Neuron (in vitro differentiated cells): ENCODE data around the gene PCDHA10.
A peak's percentile ranks its signal among the peaks of the same experiment; 100 is the strongest.
"Not testable (repeated sequence)": the region's sequence is repeated elsewhere in the genome, so short reads cannot be mapped to it uniquely, and the experiment has no call there.

Source experiments
- H2AFZ ChIP-seq: one replicate; pipeline ENCODE4 v1.6.1; 2013; ENCODE audit warnings: low read depth, mild to moderate bottlenecking, inconsistent platforms, low read length, moderate library complexity
- H3K27me3 ChIP-seq: one replicate; pipeline ENCODE4 v1.6.1; 2013; ENCODE audit warnings: low read length; ENCODE audit not compliant: insufficient read depth
- H3K36me3 ChIP-seq: one replicate; pipeline ENCODE4 v1.6.1; 2013; ENCODE audit warnings: low read length; ENCODE audit not compliant: insufficient read depth
- H3K4me1 ChIP-seq: one replicate; pipeline ENCODE4 v1.6.1; 2013; ENCODE audit warnings: low read length; ENCODE audit not compliant: insufficient read depth
- H3K4me3 ChIP-seq: 2 replicates; pipeline ENCODE4 v1.5.1; 2013; ENCODE audit warnings: mild to moderate bottlenecking, low read length, moderate library complexity
- H3K9me3 ChIP-seq: one replicate; pipeline ENCODE4 v1.6.1; 2013; ENCODE audit warnings: low read length

PCDHA10 gene

DNA sequence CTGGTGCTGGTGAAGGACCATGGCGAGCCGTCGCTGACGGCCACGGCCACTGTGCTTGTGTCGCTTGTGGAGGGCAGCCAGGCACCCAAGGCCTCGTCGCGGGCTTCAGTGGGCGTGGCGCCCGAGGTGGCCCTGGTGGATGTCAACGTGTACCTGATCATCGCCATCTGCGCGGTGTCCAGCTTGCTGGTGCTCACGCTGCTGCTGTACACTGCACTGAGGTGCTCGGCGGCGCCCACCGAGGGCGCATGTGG, 2.2 kb downstream of the PCDHA10 start:
- Histone ChIP-seq H3K27me3 (no peaks in the 10 kb centered on the region), H3K36me3 (peaks cover 43% of the 10 kb centered on the region), H3K4me1 (no peaks in the 10 kb centered on the region), H3K9me3 (peaks cover 51% of the 10 kb centered on the region), H3K4me3 (no peak overlapping the region), H2AFZ (no peak overlapping the region)

DNA sequence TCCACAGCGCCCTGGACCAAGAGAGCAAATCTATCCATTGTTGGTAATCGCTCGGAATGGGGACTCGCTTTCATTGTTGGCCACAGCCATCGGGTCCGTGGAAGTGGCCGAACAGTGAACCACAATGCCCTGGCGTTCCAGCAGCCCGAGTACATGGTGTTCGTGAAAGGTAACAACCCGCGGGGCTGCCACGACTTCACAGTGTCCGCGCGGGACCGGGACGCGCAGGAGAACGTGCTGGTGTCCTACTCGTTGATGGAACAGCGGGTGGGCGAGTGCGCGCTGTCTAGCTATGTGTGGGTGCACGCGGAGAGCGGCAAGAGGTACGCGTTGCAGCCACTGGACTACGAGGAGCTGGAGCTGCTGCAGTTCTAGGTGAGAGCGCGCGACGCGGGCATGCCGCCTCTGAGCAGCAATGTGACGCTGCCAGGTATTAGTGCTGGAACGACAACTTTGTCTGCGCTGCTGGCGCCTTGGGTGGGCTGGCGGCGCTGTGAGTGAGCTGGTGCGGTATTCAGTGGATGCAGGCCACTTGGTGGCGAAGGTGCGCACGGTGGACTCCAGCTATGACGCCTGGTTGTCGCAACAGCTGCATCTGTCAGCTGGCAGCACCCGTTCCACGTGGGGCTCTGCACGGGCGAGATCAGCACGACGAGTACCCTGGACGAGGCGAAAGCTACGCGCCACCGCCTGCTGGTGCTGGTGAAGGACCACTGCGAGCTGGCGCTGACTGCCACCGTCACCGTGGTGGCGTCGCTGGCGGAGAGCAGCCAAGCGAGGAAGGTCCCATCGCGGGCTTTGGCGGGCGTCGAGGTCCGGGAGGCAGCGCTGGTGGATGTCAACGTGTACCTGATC, 7.0 kb downstream of the PCDHA10 start:
- Histone ChIP-seq H3K9me3 (peaks cover 37% of the 10 kb centered on the region), H3K4me3 (no peak overlapping the region), H3K36me3 (peaks cover 29% of the 10 kb centered on the region), H3K4me1 (no peaks in the 10 kb centered on the region), H2AFZ (no peak overlapping the region), H3K27me3 (no peaks in the 10 kb centered on the region)

- Histone ChIP-seq H3K4me1 (no peaks in the 10 kb centered on the region), H3K4me3 (no peak within 1 kb of the TSS), H3K36me3 (peaks cover 11% of the 10 kb centered on the region), H2AFZ (no peak within 1 kb of the TSS), H3K9me3 (peaks cover 29% of the 10 kb centered on the region), H3K27me3 (no peaks in the 10 kb centered on the region)
These were observed 13.2 kb downstream of the PCDHA10 start, which contains the start of gene PCDHA11 for GRCh38 chr5:140868721-140869554. Gene PCDHA11 (plus strand): TSS chr5:140868957. CDS start chr5:140869104, 147 bp downstream.

DNA sequence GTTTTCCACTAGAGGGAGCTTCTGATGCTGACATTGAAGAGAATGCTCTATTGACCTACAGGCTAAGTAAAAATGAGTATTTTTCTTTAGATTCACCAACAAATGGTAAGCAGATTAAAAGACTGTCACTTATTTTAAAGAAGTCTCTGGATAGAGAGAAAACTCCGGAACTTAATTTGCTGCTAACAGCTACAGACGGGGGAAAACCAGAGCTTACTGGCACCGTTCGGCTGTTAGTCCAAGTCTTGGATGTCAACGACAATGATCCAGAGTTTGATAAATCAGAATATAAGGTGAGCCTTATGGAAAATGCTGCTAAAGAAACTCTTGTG, 13.8 kb downstream of the PCDHA10 start:
- Histone ChIP-seq H3K4me1 (no peaks in the 10 kb centered on the region), H3K27me3 (no peaks in the 10 kb centered on the region), H3K9me3 (peaks cover 29% of the 10 kb centered on the region), H3K36me3 (peaks cover 11% of the 10 kb centered on the region), H2AFZ (no peak overlapping the region), H3K4me3 (no peak overlapping the region)

GRCh38 chr5:140870221-140871201, 14.8 kb downstream of the PCDHA10 start:
- no peak overlapping the region for H3K4me3 ChIP-seq
- H3K9me3 ChIP-seq, result peaks cover 29% of the 10 kb centered on the region
- no peaks in the 10 kb centered on the region for H3K27me3 ChIP-seq
- H3K36me3 ChIP-seq, result peaks cover 11% of the 10 kb centered on the region
- no peaks in the 10 kb centered on the region for H3K4me1 ChIP-seq
- no peak overlapping the region for H2AFZ ChIP-seq

- peak within 1 kb of the TSS; percentile 85 for H2AFZ ChIP-seq
- H3K27me3 ChIP-seq, result no peaks in the 10 kb centered on the region
- peaks cover 18% of the 10 kb centered on the region for H3K36me3 ChIP-seq
- H3K4me1 ChIP-seq, result no peaks in the 10 kb centered on the region
- H3K9me3 ChIP-seq, result peaks cover 32% of the 10 kb centered on the region
- H3K4me3 ChIP-seq, result peak within 1 kb of the TSS; percentile 61
These were observed 19.7 kb downstream of the PCDHA10 start, which contains the start of gene PCDHA12 for GRCh38 chr5:140875085-140876065. Gene PCDHA12 (plus strand): TSS chr5:140875308. CDS start chr5:140875473, 165 bp downstream.

DNA sequence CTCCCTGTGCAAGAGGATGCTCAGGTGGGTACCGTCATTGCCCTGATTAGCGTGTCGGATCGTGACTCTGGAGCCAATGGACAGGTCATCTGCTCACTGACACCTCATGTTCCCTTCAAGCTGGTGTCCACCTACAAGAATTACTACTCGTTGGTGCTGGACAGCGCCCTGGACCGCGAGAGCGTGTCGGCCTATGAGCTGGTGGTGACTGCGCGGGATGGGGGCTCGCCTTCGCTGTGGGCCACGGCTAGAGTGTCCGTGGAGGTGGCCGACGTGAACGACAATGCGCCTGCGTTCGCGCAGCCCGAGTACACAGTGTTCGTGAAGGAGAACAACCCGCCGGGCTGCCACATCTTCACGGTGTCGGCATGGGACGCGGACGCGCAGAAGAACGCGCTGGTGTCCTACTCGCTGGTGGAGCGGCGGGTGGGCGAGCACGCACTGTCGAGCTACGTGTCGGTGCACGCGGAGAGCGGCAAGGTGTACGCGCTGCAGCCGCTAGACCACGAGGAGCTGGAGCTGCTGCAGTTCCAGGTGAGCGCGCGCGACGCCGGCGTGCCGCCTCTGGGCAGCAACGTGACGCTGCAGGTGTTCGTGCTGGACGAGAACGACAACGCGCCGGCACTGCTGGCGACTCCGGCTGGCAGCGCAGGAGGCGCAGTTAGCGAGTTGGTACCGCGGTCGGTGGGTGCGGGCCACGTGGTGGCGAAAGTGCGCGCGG, 21.0 kb downstream of the PCDHA10 start:
- not testable (repeated sequence) for H3K4me1 ChIP-seq, H2AFZ ChIP-seq, H3K27me3 ChIP-seq, H3K4me3 ChIP-seq
- peaks cover 18% of the 10 kb centered on the region for H3K36me3 ChIP-seq
- peaks cover 26% of the 10 kb centered on the region for H3K9me3 ChIP-seq

- H3K4me3 ChIP-seq, result no peak overlapping the region
- no peaks in the 10 kb centered on the region for H3K27me3 ChIP-seq
- no peak overlapping the region for H2AFZ ChIP-seq
- H3K4me1 ChIP-seq, result no peaks in the 10 kb centered on the region
- H3K9me3 ChIP-seq, result peaks cover 28% of the 10 kb centered on the region
- H3K36me3 ChIP-seq, result peaks cover 23% of the 10 kb centered on the region
These were observed 21.5 kb downstream of the PCDHA10 start for GRCh38 chr5:140877262-140877581.

DNA sequence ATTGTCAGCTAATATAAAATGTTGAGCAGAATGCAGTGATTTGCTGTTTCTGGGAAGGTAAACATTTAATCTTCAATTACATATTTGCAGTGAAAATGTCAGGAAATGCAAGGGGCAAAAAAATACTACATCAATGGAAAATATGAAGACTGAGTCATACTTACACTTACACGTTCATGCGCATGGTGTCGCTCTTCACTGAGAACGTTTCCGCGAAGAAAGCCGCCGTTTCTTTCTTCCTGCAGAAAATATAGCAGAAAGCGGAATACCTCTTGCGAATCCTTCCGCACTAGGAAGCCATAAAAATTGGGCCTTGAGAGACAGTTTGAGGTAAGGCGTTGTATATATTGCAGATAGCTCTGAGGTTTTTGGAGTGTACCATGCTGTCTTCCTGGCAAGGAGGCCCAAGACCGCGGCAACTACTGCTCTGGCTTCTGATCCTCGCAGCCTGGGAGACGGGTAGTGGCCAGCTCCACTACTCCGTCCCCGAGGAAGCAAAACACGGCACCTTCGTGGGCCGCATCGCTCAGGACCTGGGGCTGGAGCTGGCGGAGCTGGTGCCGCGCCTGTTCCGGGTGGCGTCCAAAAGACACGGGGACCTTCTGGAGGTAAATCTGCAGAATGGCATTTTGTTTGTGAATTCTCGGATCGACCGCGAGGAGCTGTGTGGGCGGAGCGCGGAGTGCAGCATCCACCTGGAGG, 26.3 kb downstream of the PCDHA10 start, which contains the start of gene PCDHA13:
TSS of gene PCDHA13 (plus strand) at position 236 of the 702 bp plus-strand sequence. CDS start at position 381, 145 bp downstream.
- H3K9me3 ChIP-seq, result peaks cover 37% of the 10 kb centered on the region
- H3K36me3 ChIP-seq, result peaks cover 23% of the 10 kb centered on the region
- no peaks in the 10 kb centered on the region for H3K27me3 ChIP-seq
- no peaks in the 10 kb centered on the region for H3K4me1 ChIP-seq
- no peak within 1 kb of the TSS for H2AFZ ChIP-seq
- H3K4me3 ChIP-seq, result peak within 1 kb of the TSS; percentile 27

DNA sequence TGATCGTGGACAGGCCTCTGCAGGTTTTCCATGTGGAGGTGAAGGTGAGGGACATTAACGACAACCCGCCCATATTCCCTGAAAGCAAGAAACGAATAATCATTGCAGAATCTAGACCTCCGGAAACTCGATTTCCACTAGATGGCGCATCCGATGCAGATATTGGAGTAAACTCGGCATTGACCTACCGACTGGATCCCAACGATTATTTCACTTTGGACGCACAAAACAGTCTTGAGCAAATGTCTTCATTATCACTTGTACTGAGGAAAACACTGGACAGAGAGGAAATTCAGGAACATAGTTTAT, 26.8 kb downstream of the PCDHA10 start:
- H3K4me1 ChIP-seq, result no peaks in the 10 kb centered on the region
- H3K36me3 ChIP-seq, result peaks cover 18% of the 10 kb centered on the region
- no peaks in the 10 kb centered on the region for H3K27me3 ChIP-seq
- H3K9me3 ChIP-seq, result peaks cover 32% of the 10 kb centered on the region
- peak overlapping the region; percentile 27 for H3K4me3 ChIP-seq
- no peak overlapping the region for H2AFZ ChIP-seq

GRCh38 chr5:140883373-140883772, 27.7 kb downstream of the PCDHA10 start:
- Histone ChIP-seq H3K4me1 (no peaks in the 10 kb centered on the region), H3K36me3 (peaks cover 13% of the 10 kb centered on the region), H3K9me3 (peaks cover 29% of the 10 kb centered on the region), H3K4me3 (no peak overlapping the region), H3K27me3 (no peaks in the 10 kb centered on the region), H2AFZ (no peak overlapping the region)
